Activated CD4-positive, alpha-beta memory T cell treated with anti-CD3 and anti-CD28 coated beads, Interleukin-2, amount 10 ng/mL, durations not matched to agents 7 days and 5 days (primary cell): ENCODE results near the gene VSIR. TPM values are rescaled to one million over a fixed set of nuclear protein-coding genes. Genes with fewer than 3 reads are reported as not detected.

Experiments used
- CTCF ChIA-PET: fragments of 350-600 bp; sonication (Branson Sonifier 250); formaldehyde crosslinking; loops from one replicate; lab custom pipeline; 2021; ENCODE audit warnings: antibody characterized with exemption, inconsistent platforms; lab: Charles Lee
- POLR2A ChIA-PET: fragments of 350-600 bp; sonication (Branson Sonifier 250); formaldehyde crosslinking; loops from one replicate; lab custom pipeline; 2021; ENCODE audit warnings: antibody characterized with exemption; lab: Charles Lee
- DNase-seq: peaks from one replicate; pipeline ENCODE4 v3.0.0-alpha.2; 2020
- H3K27ac Mint-ChIP-seq: one replicate; pipeline ENCODE4 v1.8.0; 2021; ENCODE audit warnings: mild to moderate bottlenecking, mixed read lengths
- H3K27me3 Mint-ChIP-seq: one replicate; pipeline ENCODE4 v1.8.0; 2021; ENCODE audit warnings: mixed read lengths
- H3K36me3 Mint-ChIP-seq: one replicate; pipeline ENCODE4 v1.8.0; 2021; ENCODE audit warnings: low read depth, mixed read lengths
- H3K4me1 Mint-ChIP-seq: one replicate; pipeline ENCODE4 v1.8.0; 2021; ENCODE audit warnings: mixed read lengths
- H3K4me3 Mint-ChIP-seq: one replicate; pipeline ENCODE4 v1.8.0; 2021; ENCODE audit warnings: mild to moderate bottlenecking, mixed read lengths
- H3K9me3 Mint-ChIP-seq: one replicate; pipeline ENCODE4 v1.8.0; 2021; ENCODE audit warnings: mixed read lengths
- total RNA-seq, 2 experiments: library from RNA; stranded (reverse); gene quantifications; one replicate each; pipeline ENCODE4 v1.2.3, GENCODE V29; 2021

Gene VSIR
- total RNA-seq, 2 experiments from 2014 or later: 109 TPM

DNA sequence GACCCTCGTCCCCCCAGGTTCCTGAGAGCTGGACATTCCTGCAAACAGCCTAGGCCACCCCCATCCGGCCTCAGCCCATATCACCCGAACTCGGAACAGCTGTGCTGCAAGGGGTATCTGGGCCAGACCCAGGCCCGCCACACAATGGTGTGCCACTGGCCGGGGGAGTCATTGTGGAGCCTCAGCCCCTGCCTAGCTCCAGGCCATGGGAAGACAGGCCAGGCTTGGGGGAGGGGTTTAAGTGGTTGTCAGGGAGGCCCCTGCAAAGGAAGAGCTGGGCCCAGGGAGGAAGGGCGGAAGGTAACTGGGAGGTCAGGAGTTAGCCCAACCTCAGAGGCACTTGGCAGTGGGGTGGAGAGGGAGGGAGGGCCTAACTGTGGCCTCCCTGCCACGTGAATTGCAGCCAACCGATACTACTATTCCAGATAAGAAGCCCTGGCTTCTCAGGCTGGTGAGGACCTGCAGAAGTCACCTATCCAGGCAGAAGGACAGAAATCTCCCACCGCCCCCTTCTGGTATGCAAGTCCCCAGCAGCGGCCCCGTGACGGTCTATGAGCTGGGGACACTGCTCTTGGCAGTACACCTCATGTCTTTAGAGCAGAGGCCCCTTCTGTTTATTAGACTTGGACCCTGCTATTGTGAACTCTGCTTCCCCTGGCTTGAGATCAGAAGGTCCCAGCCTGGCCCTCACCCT lies 26.8 kb downstream of the VSIR start:
- ChIA-PET POLR2A (interaction anchor here (1.1 to 15.4 kb wide), 7 partner anchors 11 to 48 kb away, joined by 3 to 310 read pairs (median 50); partner anchors contain the start of gene VSIR), CTCF (interaction anchor here (1.5 to 4.0 kb wide), 4 partner anchors 16 to 38 kb away, joined by 5 to 40 read pairs (median 18); partner anchors contain the start of gene VSIR)
- no peak for DNase-seq
- Mint-ChIP-seq H3K27me3 (no peaks in the 10 kb centered on the region), H3K9me3 (no peaks in the 10 kb centered on the region), H3K27ac (peak overlapping the region; percentile 95), H3K4me1 (peaks cover 97% of the 10 kb centered on the region), H3K36me3 (peaks cover 35% of the 10 kb centered on the region), H3K4me3 (no peak overlapping the region)

DNA sequence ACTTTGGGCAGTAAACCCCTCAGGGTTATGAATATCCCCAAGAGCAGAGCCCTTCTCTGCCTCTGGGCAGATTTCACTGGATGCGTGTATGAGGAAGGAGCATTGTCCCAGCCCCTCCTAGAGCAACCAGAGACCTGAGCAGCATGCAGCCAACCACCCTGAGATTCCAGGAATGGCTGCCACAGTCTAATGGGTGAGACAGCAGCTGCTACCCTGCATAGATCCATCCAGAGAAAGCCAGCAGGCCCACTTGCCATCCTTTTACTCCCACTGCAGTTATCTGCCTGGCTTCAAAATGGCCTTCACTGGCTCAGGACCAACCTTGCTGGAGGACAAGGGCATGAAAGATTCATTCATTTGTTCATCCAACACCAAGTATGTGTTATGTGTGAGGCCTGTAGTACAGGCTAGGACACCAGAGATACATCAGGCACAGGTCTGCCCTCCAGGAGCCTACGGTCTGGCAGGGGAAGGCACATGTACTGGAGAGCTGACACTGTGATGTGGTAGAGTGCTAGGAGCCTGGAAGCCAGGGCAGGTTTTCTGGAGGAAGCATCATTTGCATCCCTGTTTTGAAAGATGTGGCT lies 27.6 kb downstream of the VSIR start:
- peak overlapping the region; percentile 95 for H3K27ac Mint-ChIP-seq
- no peak for DNase-seq
- POLR2A ChIA-PET: interaction anchor here (3.8 to 15.4 kb wide), 5 partner anchors 12 to 47 kb away, joined by 18 to 310 read pairs (median 62); partner anchors contain the start of gene VSIR
- H3K36me3 Mint-ChIP-seq: peaks cover 31% of the 10 kb centered on the region
- H3K4me1 Mint-ChIP-seq: peaks cover 100% of the 10 kb centered on the region
- no peak overlapping the region for H3K4me3 Mint-ChIP-seq
- no peaks in the 10 kb centered on the region for H3K27me3 Mint-ChIP-seq
- CTCF ChIA-PET: interaction anchor here (1.6 to 4.0 kb wide), 2 partner anchors 15 to 19 kb away, joined by 5 to 40 read pairs; no protein-coding TSS in a partner anchor
- no peaks in the 10 kb centered on the region for H3K9me3 Mint-ChIP-seq

- Mint-ChIP-seq H3K4me1 (peaks cover 100% of the 10 kb centered on the region), H3K9me3 (no peaks in the 10 kb centered on the region), H3K4me3 (no peak overlapping the region), H3K36me3 (peaks cover 25% of the 10 kb centered on the region), H3K27ac (peak overlapping the region; percentile 42), H3K27me3 (no peaks in the 10 kb centered on the region)
- no peak for DNase-seq
- POLR2A ChIA-PET: interaction anchor here (4.9 to 15.4 kb wide), 4 partner anchors 13 to 29 kb away, joined by 50 to 310 read pairs (median 64); partner anchors contain the start of gene VSIR
- CTCF ChIA-PET: interaction anchor here (1.6 to 4.0 kb wide), 2 partner anchors 14 to 18 kb away, joined by 5 to 40 read pairs; no protein-coding TSS in a partner anchor
Measured at GRCh38 chr10:71744897-71745663, 28.2 kb downstream of the VSIR start.

GRCh38 chr10:71743866-71744265 lies 29.5 kb downstream of the VSIR start:
- CTCF ChIA-PET: interaction anchor here (1.1 to 4.5 kb wide), 4 partner anchors 17 to 152 kb away, joined by 3 to 28 read pairs (median 22); partner anchors contain the start of gene VSIR
- Mint-ChIP-seq H3K4me1 (peaks cover 95% of the 10 kb centered on the region), H3K36me3 (peaks cover 14% of the 10 kb centered on the region), H3K9me3 (no peaks in the 10 kb centered on the region), H3K4me3 (no peak overlapping the region), H3K27me3 (no peaks in the 10 kb centered on the region), H3K27ac (peak overlapping the region; percentile 78)
- POLR2A ChIA-PET: interaction anchor here (1.0 to 15.4 kb wide), 3 partner anchors 11 to 30 kb away, joined by 3 to 310 read pairs (median 31); partner anchors contain the start of gene VSIR
- no peak for DNase-seq

DNA sequence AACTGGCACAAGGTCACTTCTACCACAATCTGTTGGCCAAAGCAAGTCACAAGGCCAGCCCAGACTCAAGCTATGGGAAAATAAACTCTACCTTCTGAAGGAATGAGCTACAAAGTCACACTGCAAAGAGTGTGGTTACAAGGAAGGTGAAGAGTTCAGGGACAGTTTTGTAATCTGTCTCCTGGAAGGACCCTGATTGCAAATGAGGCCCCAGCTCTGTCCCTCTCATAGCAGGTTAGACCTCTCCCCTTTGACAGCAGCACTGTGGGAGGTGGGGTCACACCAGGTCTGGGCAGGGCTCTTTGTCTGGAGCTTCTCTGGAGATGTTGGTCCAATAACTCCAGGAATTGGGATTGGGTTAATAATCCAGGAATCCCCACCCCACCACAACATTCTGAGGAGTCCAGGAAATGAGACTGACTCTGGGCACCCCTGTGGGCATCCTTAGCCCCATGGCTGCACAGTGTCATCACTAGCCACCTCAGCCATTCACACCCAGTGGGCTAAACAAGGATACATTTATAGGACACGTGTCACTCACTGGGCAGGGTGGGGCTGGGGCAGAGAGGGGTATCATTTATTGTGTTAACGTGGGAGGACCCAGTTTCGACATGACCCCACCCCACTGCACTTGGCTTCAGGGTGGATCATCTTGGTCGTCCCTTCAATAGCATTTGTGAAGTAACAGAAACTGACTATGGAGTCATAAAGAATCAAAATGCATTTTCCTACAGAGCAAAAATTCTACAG lies 30.1 kb downstream of the VSIR start:
- H3K36me3 Mint-ChIP-seq: peaks cover 9% of the 10 kb centered on the region
- POLR2A ChIA-PET: interaction anchor here (1.0 to 15.4 kb wide), 9 partner anchors 9 to 44 kb away, joined by 3 to 310 read pairs (median 5); partner anchors contain the start of gene VSIR
- no peaks in the 10 kb centered on the region for H3K27me3 Mint-ChIP-seq
- no peak overlapping the region for H3K4me3 Mint-ChIP-seq
- no peaks in the 10 kb centered on the region for H3K9me3 Mint-ChIP-seq
- H3K4me1 Mint-ChIP-seq: peaks cover 91% of the 10 kb centered on the region
- H3K27ac Mint-ChIP-seq: peak overlapping the region; percentile 78
- no peak for DNase-seq
- CTCF ChIA-PET: interaction anchor here (0.9 to 4.5 kb wide), 7 partner anchors 10 to 153 kb away, joined by 3 to 28 read pairs (median 6); partner anchors contain the start of gene VSIR

- Mint-ChIP-seq H3K27ac (peak overlapping the region; percentile 78), H3K36me3 (peaks cover 5% of the 10 kb centered on the region), H3K4me3 (peak overlapping the region; percentile 43), H3K4me1 (peaks cover 91% of the 10 kb centered on the region), H3K27me3 (no peaks in the 10 kb centered on the region), H3K9me3 (no peaks in the 10 kb centered on the region)
- ChIA-PET POLR2A (interaction anchor here (1.0 to 15.4 kb wide), 9 partner anchors 10 to 43 kb away, joined by 3 to 310 read pairs (median 5); partner anchors contain the start of gene VSIR), CTCF (interaction anchor here (0.9 to 4.5 kb wide), 7 partner anchors 10 to 154 kb away, joined by 3 to 28 read pairs (median 6); partner anchors contain the start of gene VSIR)
- DNase-seq: no peak
Measured at GRCh38 chr10:71742301-71743088, 30.8 kb downstream of the VSIR start.

- CTCF ChIA-PET: interaction anchor here (1.8 to 4.5 kb wide), 6 partner anchors 9 to 44 kb away, joined by 5 to 28 read pairs (median 13); partner anchors contain the start of gene VSIR
- Mint-ChIP-seq H3K4me3 (no peak overlapping the region), H3K27me3 (no peaks in the 10 kb centered on the region), H3K36me3 (peaks cover 2% of the 10 kb centered on the region), H3K4me1 (peaks cover 90% of the 10 kb centered on the region), H3K9me3 (no peaks in the 10 kb centered on the region), H3K27ac (peak overlapping the region; percentile 78)
- DNase-seq: no peak
- POLR2A ChIA-PET: interaction anchor here (1.1 to 15.4 kb wide), 7 partner anchors 10 to 32 kb away, joined by 3 to 310 read pairs (median 9); partner anchors contain the start of gene VSIR
Measured at GRCh38 chr10:71741671-71742070, 31.6 kb downstream of the VSIR start.

- Mint-ChIP-seq H3K36me3 (peaks cover 2% of the 10 kb centered on the region), H3K27ac (peak overlapping the region; percentile 55), H3K4me1 (peaks cover 90% of the 10 kb centered on the region), H3K9me3 (no peaks in the 10 kb centered on the region), H3K4me3 (no peak overlapping the region), H3K27me3 (no peaks in the 10 kb centered on the region)
- ChIA-PET POLR2A (interaction anchor here (1.2 to 15.4 kb wide), 5 partner anchors 10 to 33 kb away, joined by 3 to 310 read pairs (median 28); partner anchors contain the start of gene VSIR), CTCF (interaction anchor here (0.6 to 4.5 kb wide), 6 partner anchors 9 to 43 kb away, joined by 3 to 28 read pairs (median 4); no protein-coding TSS in a partner anchor)
- no peak for DNase-seq
Measured at GRCh38 chr10:71741029-71741428, 32.3 kb downstream of the VSIR start.

- Mint-ChIP-seq H3K4me3 (no peak overlapping the region), H3K4me1 (peaks cover 90% of the 10 kb centered on the region), H3K9me3 (no peaks in the 10 kb centered on the region), H3K27me3 (no peaks in the 10 kb centered on the region), H3K27ac (no peak overlapping the region), H3K36me3 (peaks cover 2% of the 10 kb centered on the region)
- POLR2A ChIA-PET: interaction anchor here (1.0 to 18.2 kb wide), 6 partner anchors 2 to 43 kb away, joined by 3 to 310 read pairs (median 17); partner anchors contain the start of gene VSIR
- DNase-seq: no peak
- CTCF ChIA-PET: interaction anchor here (0.9 to 4.5 kb wide), 4 partner anchors 10 to 43 kb away, joined by 3 to 28 read pairs (median 4); no protein-coding TSS in a partner anchor
Measured at GRCh38 chr10:71740069-71740653, 33.2 kb downstream of the VSIR start.

DNA sequence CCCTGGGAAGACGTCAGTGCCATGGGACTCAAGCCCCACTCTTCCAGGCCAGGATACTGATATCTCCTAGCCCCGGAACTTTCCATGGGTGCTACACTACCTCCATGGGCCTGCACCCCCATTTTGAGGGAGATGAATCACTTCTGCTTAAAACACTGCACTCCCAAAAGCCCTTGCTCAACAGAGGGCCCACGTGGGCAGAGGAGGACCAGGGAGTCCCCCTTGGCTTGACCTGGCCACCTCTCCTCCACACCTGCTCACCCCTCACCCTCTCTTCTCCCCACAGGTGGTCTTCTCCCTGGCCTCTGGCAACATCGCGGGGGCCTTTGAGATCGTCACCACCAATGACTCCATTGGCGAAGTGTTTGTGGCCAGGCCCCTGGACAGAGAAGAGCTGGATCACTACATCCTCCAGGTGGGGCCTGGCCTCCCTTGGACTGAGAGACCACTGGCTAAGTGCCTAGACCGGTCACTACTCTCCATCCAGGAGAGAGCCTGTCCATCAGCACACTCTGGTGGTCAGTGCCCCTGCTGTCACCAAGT lies 33.9 kb downstream of the VSIR start:
- H3K36me3 Mint-ChIP-seq: no peaks in the 10 kb centered on the region
- ChIA-PET POLR2A (interaction anchor here (1.0 to 18.2 kb wide), 5 partner anchors 3 to 42 kb away, joined by 3 to 310 read pairs (median 31); partner anchors contain the start of gene VSIR), CTCF (interaction anchor here (1.3 to 4.5 kb wide), 2 partner anchors 11 to 42 kb away, joined by 3 to 28 read pairs; no protein-coding TSS in a partner anchor)
- no peak overlapping the region for H3K4me3 Mint-ChIP-seq
- no peak for DNase-seq
- no peak overlapping the region for H3K27ac Mint-ChIP-seq
- H3K9me3 Mint-ChIP-seq: no peaks in the 10 kb centered on the region
- no peaks in the 10 kb centered on the region for H3K27me3 Mint-ChIP-seq
- peaks cover 90% of the 10 kb centered on the region for H3K4me1 Mint-ChIP-seq
